ENCODE data around the gene ZG16B. TPM values are rescaled to one million over a fixed set of nuclear protein-coding genes. Genes with fewer than 3 reads are reported as not detected.

Gene ZG16B
- total RNA-seq, 1 experiment from 2014 or later, result 0.34 TPM

- ChIA-PET POLR2A (no interaction called here), CTCF (no interaction called here)
- H3K9me3 ChIP-seq, result no peaks in the 10 kb centered on the region
Measured at GRCh38 chr16:2813771-2814221, 16.3 kb upstream of the ZG16B start.

GRCh38 chr16:2814551-2815298 is 15.4 kb upstream of the ZG16B start:
- intact Hi-C loops (cut with micrococcal nuclease; ENCODE audit: unreplicated experiment), result no loop called here
- Mint-ChIP-seq H3K27ac (ENCODE audit: unreplicated experiment) (no peak overlapping the region), H3K27me3 (ENCODE audit: insufficient read depth, unreplicated experiment) (no peaks in the 10 kb centered on the region), H3K9me3 (ENCODE audit: unreplicated experiment) (no peaks in the 10 kb centered on the region), H3K36me3 (ENCODE audit: insufficient read depth, unreplicated experiment) (no peaks in the 10 kb centered on the region), H3K4me1 (ENCODE audit: low read depth, unreplicated experiment) (no peaks in the 10 kb centered on the region), H3K4me3 (ENCODE audit: unreplicated experiment) (no peak overlapping the region)
- no TSS peak for BruUV-seq (replicated peaks)
- no peak for DNase-seq
- Histone ChIP-seq H3K4me3 (ENCODE audit: low read depth, low read length) (no peak overlapping the region), H3K4me1 (peaks cover 10% of the 10 kb centered on the region), H3K9me3 (no peaks in the 10 kb centered on the region), H3K36me3 (ENCODE audit: control insufficient read depth, insufficient read depth, low read length) (no peaks in the 10 kb centered on the region), H3K27me3 (replicated peaks; ENCODE audit: control insufficient read depth, insufficient read depth, low read length) (no peaks in the 10 kb centered on the region)
- POLR2A ChIA-PET, result no interaction called here
- TF ChIP-seq CTCF (IDR thresholded peaks at IDR 0.05; ENCODE audit: insufficient read depth in 1 of 2, low read depth in 1 of 2, low read length in 1 of 2, severe bottlenecking in 1 of 2, unreplicated experiment in 1 of 2), result no peak
- CTCF ChIA-PET, result no interaction called here

More at GRCh38 chr16:2813771-2814221, 16.3 kb upstream of the ZG16B start:
- no peaks in the 10 kb centered on the region for H3K36me3 ChIP-seq (ENCODE audit: control insufficient read depth, insufficient read depth, low read length)
- Mint-ChIP-seq H3K4me1 (ENCODE audit: low read depth, unreplicated experiment) (peaks cover 4% of the 10 kb centered on the region), H3K4me3 (ENCODE audit: unreplicated experiment) (no peak overlapping the region), H3K27me3 (ENCODE audit: insufficient read depth, unreplicated experiment) (no peaks in the 10 kb centered on the region), H3K36me3 (ENCODE audit: insufficient read depth, unreplicated experiment) (peaks cover 3% of the 10 kb centered on the region), H3K27ac (ENCODE audit: unreplicated experiment) (no peak overlapping the region), H3K9me3 (ENCODE audit: unreplicated experiment) (peaks cover 9% of the 10 kb centered on the region)
- intact Hi-C loops (cut with micrococcal nuclease; ENCODE audit: unreplicated experiment), result no loop called here
- peaks cover 10% of the 10 kb centered on the region for H3K4me1 ChIP-seq
- H3K27me3 ChIP-seq (replicated peaks; ENCODE audit: control insufficient read depth, insufficient read depth, low read length), result no peaks in the 10 kb centered on the region
- no TSS peak for BruUV-seq (replicated peaks)
- no peak for DNase-seq
- no peak for TF ChIP-seq CTCF (IDR thresholded peaks at IDR 0.05; ENCODE audit: insufficient read depth in 1 of 2, low read depth in 1 of 2, low read length in 1 of 2, severe bottlenecking in 1 of 2, unreplicated experiment in 1 of 2)
- H3K4me3 ChIP-seq (ENCODE audit: low read depth, low read length), result no peak overlapping the region

GRCh38 chr16:2815299-2815771 is 14.8 kb upstream of the ZG16B start:
- intact Hi-C loops (cut with micrococcal nuclease; ENCODE audit: unreplicated experiment), result no loop called here
- no peak overlapping the region for H3K27ac Mint-ChIP-seq (ENCODE audit: unreplicated experiment)
- peaks cover 10% of the 10 kb centered on the region for H3K4me1 ChIP-seq
- H3K27me3 Mint-ChIP-seq (ENCODE audit: insufficient read depth, unreplicated experiment), result no peaks in the 10 kb centered on the region
- H3K36me3 ChIP-seq (ENCODE audit: control insufficient read depth, insufficient read depth, low read length), result no peaks in the 10 kb centered on the region
- no peaks in the 10 kb centered on the region for H3K9me3 Mint-ChIP-seq (ENCODE audit: unreplicated experiment)
- H3K4me3 Mint-ChIP-seq (ENCODE audit: unreplicated experiment), result no peak overlapping the region
- H3K27me3 ChIP-seq (replicated peaks; ENCODE audit: control insufficient read depth, insufficient read depth, low read length), result no peaks in the 10 kb centered on the region
- H3K4me1 Mint-ChIP-seq (ENCODE audit: low read depth, unreplicated experiment), result no peaks in the 10 kb centered on the region
- no peak for TF ChIP-seq CTCF (IDR thresholded peaks at IDR 0.05; ENCODE audit: insufficient read depth in 1 of 2, low read depth in 1 of 2, low read length in 1 of 2, severe bottlenecking in 1 of 2, unreplicated experiment in 1 of 2)
- DNase-seq, result peak; percentile 46 to 65
- H3K4me3 ChIP-seq (ENCODE audit: low read depth, low read length), result no peak overlapping the region
- ChIA-PET POLR2A (no interaction called here), CTCF (no interaction called here)
- no peaks in the 10 kb centered on the region for H3K36me3 Mint-ChIP-seq (ENCODE audit: insufficient read depth, unreplicated experiment)
- BruUV-seq (replicated peaks), result no TSS peak
- no peaks in the 10 kb centered on the region for H3K9me3 ChIP-seq
